ENCODE results near the gene ALX4.

Gene ALX4

GRCh38 chr11:44315947-44316658 is 6.2 kb upstream of the ALX4 start:
- DNase-seq = peak in 1 of 2 experiments; percentile 47

GRCh38 chr11:44314733-44315132 is 4.8 kb upstream of the ALX4 start:
- no peak for DNase-seq

DNA sequence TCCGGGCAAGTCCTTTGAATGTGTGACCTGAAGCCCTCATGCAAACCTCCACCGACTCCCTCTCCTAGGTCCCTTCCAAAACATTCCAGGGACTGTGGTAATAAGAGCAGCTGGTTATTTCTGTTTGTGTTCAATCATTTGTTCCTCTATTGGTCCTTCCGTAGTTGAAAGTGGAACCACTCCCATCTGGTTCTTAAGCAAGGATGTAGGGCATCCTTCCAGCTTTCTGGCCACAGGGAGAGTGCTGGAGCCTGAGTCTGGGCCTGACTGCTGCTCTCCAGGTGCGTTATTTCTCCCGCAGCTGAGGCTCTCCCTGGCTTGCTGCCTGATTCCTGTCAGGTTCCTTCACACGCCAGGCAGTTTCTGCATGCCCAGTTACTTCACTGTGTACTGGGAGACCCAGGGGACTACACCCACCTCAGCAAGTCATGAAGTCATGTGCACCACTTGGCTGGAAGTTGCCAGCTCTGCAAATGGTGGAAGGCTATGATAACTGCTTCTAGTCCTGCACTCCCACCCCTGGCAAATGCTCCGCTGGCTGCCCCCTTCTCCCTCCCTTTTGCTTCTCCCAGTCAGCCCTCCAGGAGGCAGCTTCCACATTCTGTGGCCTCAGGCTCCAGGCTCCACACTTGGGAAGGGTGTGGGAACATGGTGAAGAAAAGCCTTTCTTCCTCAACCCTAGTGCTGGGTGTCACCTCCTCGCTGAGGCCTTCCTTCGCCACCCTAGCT is 4.0 kb upstream of the ALX4 start:
- peak in 1 of 2 experiments; percentile 20 for DNase-seq

GRCh38 chr11:44312876-44313275 is 2.9 kb upstream of the ALX4 start:
- peak; percentile 63 to 81 for DNase-seq

- peak in 1 of 2 experiments; percentile 13 for DNase-seq
Measured at GRCh38 chr11:44311339-44312261, 1.7 kb upstream of the ALX4 start.

DNA sequence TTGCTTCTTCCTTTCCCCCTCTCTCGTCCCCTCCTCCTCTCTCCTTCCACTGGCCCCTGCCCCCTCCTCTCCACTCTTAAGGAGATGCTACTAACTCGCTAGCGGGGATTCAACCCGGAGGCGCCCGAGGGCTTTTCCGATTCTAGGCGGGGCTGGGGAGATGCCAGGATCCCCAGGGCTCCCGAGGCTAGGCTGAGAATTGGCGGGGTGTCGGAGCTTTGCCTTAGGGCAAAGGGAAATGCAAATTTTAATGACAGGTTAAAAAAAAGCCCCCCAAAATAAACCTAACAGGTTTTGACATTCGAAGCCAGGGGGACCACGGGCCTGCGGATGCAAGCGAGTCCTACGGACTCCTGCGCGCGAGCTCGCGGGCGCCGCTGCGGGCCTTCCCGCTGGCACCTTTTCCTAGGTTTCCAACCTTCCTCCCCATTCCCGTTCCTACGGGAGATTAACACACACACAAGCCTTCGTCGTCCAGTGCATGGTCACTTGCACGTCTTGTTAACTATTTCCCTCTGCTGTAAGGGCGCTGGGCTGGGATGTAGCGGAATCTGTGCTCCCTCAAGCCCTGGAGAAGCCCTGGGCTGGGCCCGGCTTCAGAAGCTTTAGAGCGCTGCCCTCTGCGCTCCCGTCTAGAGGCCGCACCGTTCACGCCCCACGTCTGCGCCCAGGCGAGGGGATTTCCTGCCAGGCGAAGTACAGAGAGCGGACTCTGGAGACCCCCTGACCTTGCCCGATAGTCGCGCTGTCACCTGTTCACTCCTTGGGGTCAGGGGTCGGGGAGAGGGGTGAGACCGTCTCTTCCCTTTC is 729 bp upstream of the ALX4 start:
- peak in 1 of 2 experiments; percentile 35 for DNase-seq

DNA sequence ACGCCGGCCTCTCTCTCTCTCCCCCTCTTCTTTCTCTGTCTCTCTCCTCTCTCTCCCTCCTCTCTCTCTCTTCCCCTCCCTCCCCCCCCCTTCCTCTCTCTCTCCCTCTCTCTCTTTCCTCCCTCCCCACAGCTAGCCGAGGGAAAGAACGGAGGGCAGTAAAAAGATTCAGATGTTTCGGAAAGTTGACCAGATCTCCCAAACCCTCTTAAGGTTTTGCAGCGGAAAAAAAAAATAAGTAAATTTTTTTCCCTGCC is 195 bp upstream of the ALX4 start:
- no peak for DNase-seq

DNA sequence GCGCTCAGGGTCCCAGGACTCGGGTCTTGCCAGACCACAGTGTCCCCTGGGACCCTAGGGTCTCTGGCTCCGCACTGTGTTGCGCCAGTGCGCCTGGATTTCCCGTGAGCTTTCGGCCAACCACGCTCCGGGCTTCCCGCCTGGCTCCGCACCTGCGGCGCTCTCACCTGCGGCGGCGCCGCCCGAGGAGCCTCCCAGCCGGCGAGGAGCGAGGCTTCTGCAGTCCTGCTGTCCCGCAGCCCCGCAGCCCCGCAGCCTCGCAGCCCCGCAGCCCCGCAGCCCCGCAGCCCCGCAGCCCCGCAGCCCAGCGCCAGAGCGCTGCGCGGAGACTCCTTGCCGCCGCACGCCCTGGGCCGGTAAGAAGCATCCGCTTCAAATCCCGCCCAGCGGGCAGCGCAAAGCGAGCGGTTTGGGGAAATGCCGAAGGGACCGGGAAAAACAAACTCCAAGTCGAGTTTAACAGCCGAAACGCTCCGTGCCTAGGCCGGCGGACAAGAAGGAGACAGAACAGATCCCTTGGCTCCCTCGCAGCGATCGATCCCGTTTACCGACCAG is 939 bp downstream of the ALX4 start:
- DNase-seq = peak in 1 of 2 experiments; percentile 21

DNA sequence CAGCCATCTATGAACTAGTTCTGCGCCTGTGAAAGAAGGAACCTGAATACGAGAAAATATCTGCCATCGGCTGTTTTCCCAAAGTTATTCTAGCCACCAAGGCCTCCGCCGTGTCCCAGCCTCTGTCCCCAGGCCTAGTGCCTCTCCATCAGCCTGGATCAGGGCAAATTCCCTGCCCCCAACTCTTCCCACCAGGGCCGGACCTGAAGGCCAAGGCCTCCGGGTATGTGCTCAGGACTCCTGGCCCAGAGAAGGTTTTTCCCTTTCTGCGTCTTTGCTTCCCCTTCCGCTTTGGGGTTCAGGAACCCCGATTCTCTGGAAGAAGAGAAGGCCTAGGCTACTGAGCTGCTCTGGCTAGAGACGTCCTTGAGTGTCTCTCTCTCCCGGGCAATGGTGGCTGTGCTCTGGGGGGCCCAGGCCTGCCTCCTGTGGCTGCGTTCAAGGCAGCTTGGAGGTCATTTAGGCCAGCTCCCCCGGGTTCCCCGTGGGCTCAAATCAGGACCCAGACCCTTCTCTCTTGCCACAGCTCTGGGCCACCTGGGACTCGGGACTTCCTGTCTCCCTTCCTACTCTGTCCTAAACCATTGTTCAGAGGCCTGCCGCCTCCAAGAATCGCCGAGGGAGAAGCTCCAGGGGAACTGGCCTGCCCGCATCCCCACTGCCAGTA is 1.6 kb downstream of the ALX4 start:
- DNase-seq = no peak

DNA sequence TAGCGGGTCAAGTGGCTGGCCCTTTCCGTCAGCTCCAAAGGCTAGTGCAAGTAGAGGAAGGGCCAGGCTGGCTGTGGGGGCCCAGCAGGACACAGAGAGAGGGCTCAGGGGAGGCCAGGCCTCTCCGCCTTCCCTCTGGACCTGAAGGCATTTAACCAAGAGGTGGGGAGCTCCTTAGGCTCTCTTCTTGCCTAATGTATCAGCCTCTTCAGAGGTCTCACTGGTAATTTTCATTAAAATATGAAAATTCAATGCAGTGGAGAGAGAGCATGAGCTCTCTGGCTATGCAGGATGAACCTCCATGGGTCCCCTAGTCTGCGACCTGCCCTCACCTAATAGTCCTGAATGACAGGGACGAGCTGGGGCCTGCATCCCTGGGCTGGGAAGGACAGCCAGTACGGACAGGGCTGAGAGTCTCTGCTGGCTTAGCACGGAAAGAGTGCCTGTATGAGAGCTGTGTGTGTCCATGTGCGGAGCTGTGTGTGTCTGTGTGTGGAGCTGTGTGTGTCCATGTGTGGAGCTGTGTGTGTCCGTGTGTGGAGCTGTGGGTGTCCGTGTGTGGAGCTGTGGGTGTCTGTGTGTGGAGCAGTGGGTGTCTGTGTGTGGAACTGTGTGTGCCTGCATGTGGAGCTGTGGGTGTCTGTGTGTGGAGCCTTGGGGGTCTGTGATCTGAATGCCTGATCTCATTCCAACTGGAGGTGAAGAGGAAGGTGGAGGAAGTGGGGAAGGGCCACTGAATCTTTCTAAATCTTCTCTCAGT is 2.4 kb downstream of the ALX4 start:
- no peak for DNase-seq

DNA sequence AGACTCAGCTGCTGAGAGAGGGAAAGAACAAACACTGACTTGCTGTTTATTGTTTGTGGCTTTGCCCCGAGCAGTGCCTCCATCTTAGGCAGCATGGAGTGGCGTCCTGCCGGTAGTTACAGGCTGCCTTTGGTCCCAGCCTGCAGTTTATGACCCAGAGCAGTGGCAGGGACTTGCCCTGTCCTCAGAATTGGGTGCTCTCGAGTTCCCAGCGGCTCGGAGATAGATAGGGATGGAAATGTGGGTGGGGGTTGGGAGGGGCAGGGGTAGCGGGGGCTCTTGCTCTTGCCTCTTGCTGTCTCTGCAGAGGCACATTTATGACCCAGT is 3.1 kb downstream of the ALX4 start:
- DNase-seq = no peak

DNA sequence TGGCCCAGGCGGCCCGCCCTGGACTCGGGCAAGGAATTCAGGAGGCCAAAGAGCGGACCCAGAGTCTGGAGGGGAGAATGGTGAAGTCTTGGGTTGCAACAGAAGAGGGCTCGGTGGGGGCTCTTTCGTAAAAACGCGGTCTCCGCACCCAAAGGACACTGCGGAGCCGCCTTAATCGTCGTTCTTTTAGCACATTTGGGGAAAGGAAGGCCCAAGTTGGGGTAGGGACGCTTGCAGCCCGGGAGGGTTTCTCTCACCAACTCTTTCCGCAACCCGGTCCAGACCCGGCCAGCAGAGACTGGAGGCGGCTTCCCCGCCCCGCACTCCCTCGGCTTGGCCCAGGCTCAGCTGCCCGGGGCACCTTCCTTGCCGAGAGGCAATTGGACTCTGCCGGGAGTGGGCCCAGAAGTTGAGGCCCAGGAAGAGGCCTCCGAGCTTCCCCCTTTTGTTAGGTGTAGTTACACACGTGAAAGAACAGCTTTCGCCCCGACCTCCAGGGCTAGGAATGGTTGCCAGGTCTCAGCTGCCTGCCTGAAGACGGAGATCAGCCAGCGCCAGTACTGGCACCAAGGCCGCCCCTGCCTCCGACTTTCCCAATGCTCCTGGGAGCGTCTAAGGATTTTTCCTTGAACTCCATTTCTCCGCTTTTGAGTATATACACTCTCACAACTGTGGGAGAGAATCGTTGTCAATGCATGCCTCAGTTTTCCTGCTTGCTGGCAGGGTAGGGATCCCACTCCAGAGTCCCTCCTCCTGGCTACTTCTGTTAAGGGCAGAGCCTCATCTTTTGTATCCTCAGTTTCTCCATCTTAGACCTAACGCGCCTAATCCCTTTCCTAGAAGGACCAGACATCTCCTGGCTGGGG is 3.7 kb downstream of the ALX4 start:
- no peak for DNase-seq

DNA sequence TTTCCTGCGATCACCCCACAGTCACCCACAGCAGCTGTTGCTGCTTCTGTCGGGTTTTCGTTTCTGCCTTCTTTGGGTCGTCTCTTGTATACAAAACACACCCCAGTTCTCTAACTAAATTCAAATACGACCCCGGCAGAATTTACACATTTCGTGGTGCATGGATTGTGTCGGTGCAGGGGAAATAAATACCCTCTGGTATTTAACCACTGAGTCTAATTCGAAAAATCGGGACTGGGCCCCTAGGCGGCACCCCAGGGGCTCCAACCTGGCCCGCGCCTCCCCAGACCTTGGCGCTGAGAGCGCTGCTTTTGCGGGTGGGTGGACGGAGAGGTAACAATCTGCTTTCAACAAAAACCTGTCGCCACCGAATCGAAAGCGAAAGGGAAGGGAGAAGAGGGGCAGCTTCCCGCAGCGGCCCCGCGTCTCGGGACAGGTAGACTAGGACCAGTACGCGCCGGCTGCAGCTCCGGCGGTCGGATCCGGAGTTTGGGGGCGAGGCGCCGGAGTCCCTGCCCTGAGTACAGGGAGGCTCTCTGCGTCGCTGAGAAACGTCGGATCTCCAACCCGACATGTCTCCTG is 4.4 kb downstream of the ALX4 start:
- DNase-seq = peak in 1 of 2 experiments; percentile 30

- no peak for DNase-seq
Measured at GRCh38 chr11:44305026-44305469, 4.9 kb downstream of the ALX4 start.

DNA sequence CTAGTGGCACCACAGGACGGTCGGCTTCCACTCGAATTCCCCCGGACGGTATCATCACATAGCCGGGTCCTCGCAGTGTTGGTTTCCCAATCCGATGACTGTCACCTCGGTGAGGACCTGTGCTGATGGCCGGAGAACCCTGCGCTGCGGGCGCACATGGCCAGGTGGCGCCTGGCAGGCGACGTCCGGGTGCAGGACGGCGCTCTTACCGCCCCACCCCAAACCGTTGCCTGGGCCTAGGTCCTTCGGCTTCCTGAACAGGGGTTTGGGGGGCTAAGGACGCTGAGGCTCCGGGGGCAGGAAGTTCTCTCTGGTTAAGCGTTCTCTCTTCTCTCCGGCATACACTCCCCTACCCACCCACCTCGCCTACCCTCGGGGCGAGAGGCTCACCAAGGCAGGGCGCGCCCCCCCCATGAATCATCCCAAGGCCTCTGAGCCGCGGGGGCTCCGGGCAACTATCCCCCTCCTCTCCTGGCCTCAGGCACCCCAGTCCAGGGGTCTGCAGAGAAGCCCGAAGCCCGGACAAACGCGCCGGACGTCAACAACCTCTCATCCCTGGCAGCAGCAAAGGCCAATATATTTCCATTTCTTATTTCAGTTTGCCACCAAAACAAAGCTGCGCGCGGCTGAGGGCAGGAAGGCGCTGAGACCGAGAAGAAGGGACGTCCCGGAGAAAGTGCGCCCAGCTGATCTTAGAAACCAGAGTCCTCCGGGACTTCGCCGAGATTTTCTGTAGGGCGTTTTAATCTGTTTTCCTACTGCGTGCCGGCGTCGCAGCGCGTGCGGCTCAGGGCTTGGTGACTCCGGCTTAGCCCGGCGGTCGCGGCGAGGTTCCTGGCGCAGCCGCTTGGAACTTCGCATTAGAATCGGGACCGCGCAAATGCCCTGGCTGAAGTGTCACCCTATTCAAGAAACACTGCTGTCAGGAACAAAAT is 5.6 kb downstream of the ALX4 start:
- peak in 1 of 2 experiments; percentile 51 for DNase-seq

DNA sequence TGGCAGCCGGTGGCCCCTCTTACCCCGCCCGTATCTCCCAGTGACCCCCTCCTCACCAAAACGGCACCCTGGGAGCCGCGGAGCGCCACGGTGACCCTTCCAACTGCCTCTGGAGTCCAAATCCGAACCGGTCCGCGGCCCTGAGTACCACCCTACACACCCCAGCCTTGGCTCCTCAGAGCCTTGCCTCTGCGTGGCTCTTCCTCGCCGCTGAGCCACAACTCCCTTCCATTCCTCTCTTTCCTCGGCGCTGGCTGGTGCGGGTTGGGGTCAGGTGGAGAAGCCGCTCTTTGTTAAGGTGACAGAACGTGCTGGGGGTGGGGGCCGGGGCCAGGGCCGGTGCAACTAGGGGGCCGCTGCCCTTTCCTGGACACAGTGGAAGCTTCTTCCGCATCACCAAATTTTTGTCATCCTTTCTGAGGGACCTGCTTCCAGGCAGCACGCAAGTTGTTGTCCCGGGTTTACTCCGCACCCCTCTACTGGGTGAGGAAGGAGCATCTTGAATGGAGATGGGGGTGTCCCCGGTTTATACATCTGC is 6.5 kb downstream of the ALX4 start:
- DNase-seq = no peak

- no peak for DNase-seq
Measured at GRCh38 chr11:44301564-44302271, 8.2 kb downstream of the ALX4 start.
